ENCODE measurements around the gene KIF15.

Gene KIF15

DNA sequence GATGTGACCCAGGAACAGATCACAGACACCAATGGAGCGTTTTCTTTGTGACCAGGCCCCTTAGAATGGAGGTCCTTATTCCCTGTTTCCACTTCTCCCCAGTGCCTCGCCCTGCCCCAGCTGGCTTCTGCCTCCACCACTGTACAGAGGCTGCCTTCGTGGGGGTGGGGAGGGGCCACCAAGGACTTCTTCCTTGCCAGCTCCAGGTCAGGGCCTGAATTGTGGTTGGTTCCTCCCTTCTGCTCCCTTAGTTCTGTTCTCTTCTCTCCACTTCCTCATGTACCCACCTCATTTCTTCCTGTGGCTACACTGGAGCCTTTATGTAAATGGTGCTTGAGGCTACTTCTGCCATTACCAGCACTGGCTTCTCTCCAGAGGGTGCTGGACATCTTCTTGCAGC lies 129.3 kb downstream of the KIF15 start:
- DNase-seq (ENCODE audit: low read depth): no peak
- H3K4me3 ChIP-seq (replicated peaks; ENCODE audit: low read depth, low read length): no peak overlapping the region
- TF ChIP-seq, protein P1, sequence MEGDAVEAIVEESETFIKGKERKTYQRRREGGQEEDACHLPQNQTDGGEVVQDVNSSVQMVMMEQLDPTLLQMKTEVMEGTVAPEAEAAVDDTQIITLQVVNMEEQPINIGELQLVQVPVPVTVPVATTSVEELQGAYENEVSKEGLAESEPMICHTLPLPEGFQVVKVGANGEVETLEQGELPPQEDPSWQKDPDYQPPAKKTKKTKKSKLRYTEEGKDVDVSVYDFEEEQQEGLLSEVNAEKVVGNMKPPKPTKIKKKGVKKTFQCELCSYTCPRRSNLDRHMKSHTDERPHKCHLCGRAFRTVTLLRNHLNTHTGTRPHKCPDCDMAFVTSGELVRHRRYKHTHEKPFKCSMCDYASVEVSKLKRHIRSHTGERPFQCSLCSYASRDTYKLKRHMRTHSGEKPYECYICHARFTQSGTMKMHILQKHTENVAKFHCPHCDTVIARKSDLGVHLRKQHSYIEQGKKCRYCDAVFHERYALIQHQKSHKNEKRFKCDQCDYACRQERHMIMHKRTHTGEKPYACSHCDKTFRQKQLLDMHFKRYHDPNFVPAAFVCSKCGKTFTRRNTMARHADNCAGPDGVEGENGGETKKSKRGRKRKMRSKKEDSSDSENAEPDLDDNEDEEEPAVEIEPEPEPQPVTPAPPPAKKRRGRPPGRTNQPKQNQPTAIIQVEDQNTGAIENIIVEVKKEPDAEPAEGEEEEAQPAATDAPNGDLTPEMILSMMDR (IDR thresholded peaks at IDR 0.05; ENCODE audit: low read length, missing control alignments): no peak

DNA sequence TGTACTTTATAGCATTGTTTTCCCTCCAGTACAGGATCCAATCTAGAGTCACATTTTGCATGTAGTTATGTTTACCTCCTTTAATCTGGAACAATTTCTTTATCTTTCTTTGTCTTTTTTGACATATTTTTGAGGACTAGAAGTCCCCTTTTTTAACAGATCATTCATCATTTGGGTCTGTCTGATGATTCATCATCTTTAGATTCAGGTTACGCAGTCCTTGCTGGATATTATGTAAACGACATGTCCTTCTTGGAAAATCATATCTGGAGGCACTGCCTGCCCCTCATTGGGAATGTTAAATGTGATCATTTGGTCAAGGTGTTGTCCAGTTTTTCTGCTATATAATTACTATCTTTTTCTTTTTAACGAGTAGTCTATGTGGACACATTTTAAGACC lies 131.1 kb downstream of the KIF15 start:
- peak; percentile 57 for DNase-seq (ENCODE audit: low read depth)
- TF ChIP-seq, protein P1 (IDR thresholded peaks at IDR 0.05; ENCODE audit: low read length, missing control alignments): no peak
- no peak overlapping the region for H3K4me3 ChIP-seq (replicated peaks; ENCODE audit: low read depth, low read length)

DNA sequence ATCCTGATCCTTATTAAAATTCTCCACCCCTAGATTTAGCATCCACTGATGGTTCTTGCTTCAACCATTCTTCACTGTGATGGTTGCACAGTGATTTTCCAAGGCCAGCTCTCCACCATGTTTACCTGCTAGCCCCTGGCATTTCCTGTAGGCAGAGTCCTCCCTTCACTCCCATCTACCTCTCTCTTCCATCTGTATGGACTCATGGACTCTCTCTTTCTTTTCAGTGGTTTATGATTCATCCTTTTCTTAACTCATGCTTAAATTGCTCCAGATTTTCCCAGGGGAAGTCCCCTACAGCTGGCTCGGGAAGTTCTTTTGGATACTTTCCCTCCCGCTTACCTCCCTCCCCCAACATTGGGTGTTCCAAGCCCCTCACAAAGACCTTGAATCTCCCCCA lies 131.5 kb downstream of the KIF15 start:
- TF ChIP-seq, protein P1 (IDR thresholded peaks at IDR 0.05; ENCODE audit: low read length, missing control alignments): no peak
- H3K4me3 ChIP-seq (replicated peaks; ENCODE audit: low read depth, low read length): no peak overlapping the region
- peak; percentile 69 for DNase-seq (ENCODE audit: low read depth)

DNA sequence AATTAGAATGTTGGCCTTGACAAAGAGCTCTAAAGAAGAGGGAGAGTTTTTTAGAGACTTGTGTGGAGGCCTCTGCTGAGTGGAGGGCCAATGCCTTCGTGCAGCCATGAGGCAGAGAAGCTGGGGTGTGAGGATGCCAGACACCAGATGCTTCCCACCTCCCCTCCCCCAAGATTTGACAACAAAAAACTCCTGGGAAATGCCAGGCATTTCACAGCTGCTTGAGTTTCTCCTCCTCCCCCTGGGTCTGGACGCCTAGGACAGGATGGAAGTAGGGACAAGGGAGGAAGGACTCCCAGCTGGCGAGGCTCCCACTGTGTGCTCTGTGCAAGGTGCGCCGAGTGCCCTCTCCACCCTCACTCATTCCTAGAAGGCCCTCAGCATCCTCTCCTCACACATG lies 132.9 kb downstream of the KIF15 start:
- no peak overlapping the region for H3K4me3 ChIP-seq (replicated peaks; ENCODE audit: low read depth, low read length)
- DNase-seq (ENCODE audit: low read depth): peak; percentile 32
- TF ChIP-seq, protein P1 (IDR thresholded peaks at IDR 0.05; ENCODE audit: low read length, missing control alignments): no peak

DNA sequence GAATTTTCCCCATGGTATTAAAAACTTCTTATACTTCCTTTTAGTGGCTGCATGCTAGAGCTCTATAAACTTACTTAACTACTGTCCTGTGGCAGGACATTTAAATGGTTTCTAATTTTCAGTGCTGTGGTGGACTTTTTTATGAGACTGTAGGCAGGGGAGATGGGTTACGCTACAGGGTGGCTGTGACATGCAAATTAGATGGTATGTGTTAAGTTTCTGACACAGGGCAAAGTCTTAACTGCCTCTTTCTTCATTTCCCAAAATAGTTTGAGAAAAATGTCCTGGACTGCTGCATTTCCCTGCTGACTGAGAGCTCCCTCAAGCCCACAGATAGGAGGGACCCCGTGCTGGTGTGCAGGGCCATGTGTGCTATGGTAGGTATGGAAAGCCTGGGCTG lies 134.8 kb downstream of the KIF15 start:
- TF ChIP-seq, protein P1 (IDR thresholded peaks at IDR 0.05; ENCODE audit: low read length, missing control alignments): no peak
- no peak for DNase-seq (ENCODE audit: low read depth)

DNA sequence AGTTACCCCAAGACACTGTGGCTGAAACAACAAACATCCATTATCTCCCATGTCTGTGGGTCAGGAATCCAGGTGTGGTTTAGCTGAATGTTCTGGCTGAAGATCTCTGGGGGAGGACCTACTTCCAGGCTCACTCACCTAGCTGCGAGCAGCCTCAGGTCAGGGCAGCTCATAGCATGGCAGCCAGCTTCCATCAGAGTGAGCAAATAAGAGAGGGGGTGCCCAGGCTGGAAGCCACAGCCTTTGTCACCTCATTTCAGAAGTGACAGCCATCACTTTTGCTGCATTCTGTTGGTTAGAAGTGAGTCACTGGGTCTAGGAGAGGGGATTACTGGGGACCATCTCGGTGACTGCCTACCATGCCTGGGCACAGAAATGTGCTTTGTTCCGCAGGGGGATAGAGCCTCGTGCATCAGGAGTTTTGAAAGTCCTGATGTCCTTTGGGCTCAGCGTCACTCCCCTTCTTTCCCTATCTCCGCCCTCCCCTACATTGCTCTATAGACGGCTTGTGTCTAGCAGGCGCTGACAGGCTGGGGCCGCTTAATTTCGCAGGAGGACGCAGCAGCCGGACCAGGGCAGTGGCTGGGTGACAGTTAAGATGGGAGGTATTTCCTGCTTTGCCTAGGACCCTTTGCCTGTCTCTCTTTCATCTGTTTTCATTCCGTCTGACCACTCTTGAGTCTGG lies 138.2 kb downstream of the KIF15 start:
- no peak for DNase-seq (ENCODE audit: low read depth)
- TF ChIP-seq, protein P1 (IDR thresholded peaks at IDR 0.05; ENCODE audit: low read length, missing control alignments): no peak
- H3K4me3 ChIP-seq (replicated peaks; ENCODE audit: low read depth, low read length): no peak overlapping the region

More for the DNA sequence above, 134.8 kb downstream of the KIF15 start:
- H3K4me3 ChIP-seq (replicated peaks; ENCODE audit: low read depth, low read length): no peak overlapping the region

DNA sequence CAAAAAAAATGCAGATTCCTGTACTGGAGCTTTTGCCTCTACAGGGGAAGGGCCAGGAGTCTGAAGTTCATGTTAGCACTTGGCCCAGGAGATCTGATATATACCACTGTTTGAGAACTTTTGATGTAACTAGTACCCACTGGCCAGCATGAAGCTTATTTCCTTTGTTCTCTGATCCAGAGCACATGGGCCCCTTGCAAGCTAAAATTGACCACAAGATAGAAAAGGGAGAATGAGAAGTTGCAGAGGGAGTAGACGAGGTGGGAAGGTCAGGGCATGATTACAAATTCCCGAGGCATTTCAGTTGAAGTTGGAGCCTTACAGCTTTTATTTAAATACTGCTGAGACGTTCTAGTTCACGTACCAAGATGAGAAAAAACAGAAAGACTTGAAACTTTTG lies 141.0 kb downstream of the KIF15 start:
- DNase-seq (ENCODE audit: low read depth): no peak
- no peak overlapping the region for H3K4me3 ChIP-seq (replicated peaks; ENCODE audit: low read depth, low read length)
- TF ChIP-seq, protein P1 (IDR thresholded peaks at IDR 0.05; ENCODE audit: low read length, missing control alignments): no peak
